Liver (tissue), 3 donors: ENCODE measurements around the gene SPECC1.

Source experiments
- ATF3 ChIP-seq: IDR thresholded peaks from 2 replicates; pipeline ENCODE4 v1.6.1; 2016; ENCODE audit warnings: antibody characterized with exemption
- CTCF ChIP-seq: fragments of 150-350 bp; IDR thresholded peaks from 2 replicates; pipeline ENCODE4 v1.5.1; 2017; ENCODE audit warnings: improper control_type of control experiment, low read depth, low read length; ENCODE audit not compliant: missing input control
- FOXA1 ChIP-seq: IDR thresholded peaks from 2 replicates; pipeline ENCODE4 v1.6.1; 2016; ENCODE audit warnings: antibody characterized with exemption
- GABPA ChIP-seq, 2 donors: IDR thresholded peaks in 1 of 2; conservative IDR thresholded peaks in 1 of 2; 2 replicates each; pipeline ENCODE4 v1.6.1; 2016; ENCODE audit warnings: antibody characterized with exemption in 2 of 2, mild to moderate bottlenecking in 1 of 2, moderate library complexity in 1 of 2
- HNF4G ChIP-seq: IDR thresholded peaks from 2 replicates; pipeline ENCODE4 v1.6.1; 2016; ENCODE audit warnings: antibody characterized with exemption
- JUND ChIP-seq, 2 donors: IDR thresholded peaks; 2 replicates each; pipeline ENCODE4 v1.6.1; 2016; ENCODE audit warnings: antibody characterized with exemption in 2 of 2
- MAX ChIP-seq: IDR thresholded peaks from 2 replicates; pipeline ENCODE4 v1.6.1; 2016; ENCODE audit warnings: antibody characterized with exemption
- RAD21 ChIP-seq, 2 donors: IDR thresholded peaks; 2 replicates each; pipeline ENCODE4 v1.6.1; 2016; ENCODE audit warnings: antibody characterized with exemption in 2 of 2, mild to moderate bottlenecking in 2 of 2
- REST ChIP-seq: IDR thresholded peaks from 2 replicates; pipeline ENCODE4 v1.6.1; 2016; ENCODE audit warnings: antibody characterized with exemption, mild to moderate bottlenecking
- RXRA ChIP-seq, 2 donors: IDR thresholded peaks; 2 replicates each; pipeline ENCODE4 v1.6.1; 2017 to 2018; ENCODE audit warnings: antibody characterized with exemption in 2 of 2, mild to moderate bottlenecking in 1 of 2
- SP1 ChIP-seq: IDR thresholded peaks from 2 replicates; pipeline ENCODE4 v1.6.1; 2018; ENCODE audit warnings: antibody characterized with exemption, mild to moderate bottlenecking
- TAF1 ChIP-seq: conservative IDR thresholded peaks from 2 replicates; pipeline ENCODE4 v1.6.1; 2016; ENCODE audit warnings: antibody characterized with exemption, mild to moderate bottlenecking
- YY1 ChIP-seq: IDR thresholded peaks from 2 replicates; pipeline ENCODE4 v1.6.1; 2016; ENCODE audit warnings: antibody characterized with exemption, mild to moderate bottlenecking
- donor health status: healthy.
- donor health status: healthy.

- no peak for TF ChIP-seq CTCF
- no peak for TF ChIP-seq SP1
- no peak for TF ChIP-seq MAX
- no peak for TF ChIP-seq RXRA (IDR thresholded peaks at IDR 0.05)
- TF ChIP-seq ATF3, result no peak
- TF ChIP-seq GABPA (IDR thresholded peaks at IDR 0.05 in 1 of 2, conservative IDR thresholded peaks at IDR 0.05 in 1 of 2), result no peak
- no peak for TF ChIP-seq REST
- no peak for TF ChIP-seq RAD21 (IDR thresholded peaks at IDR 0.05)
- TF ChIP-seq TAF1, result no peak
- TF ChIP-seq JUND (IDR thresholded peaks at IDR 0.05), result no peak
- no peak for TF ChIP-seq HNF4G
- no peak for TF ChIP-seq YY1
- no peak for TF ChIP-seq FOXA1
Observed at GRCh38 chr17:20294120-20294519, 285.0 kb downstream of the SPECC1 start.
